GM12878 (cell line): ENCODE data around the gene MAN1A1. TPM values are rescaled to one million over a fixed set of nuclear protein-coding genes. Genes with fewer than 3 reads are reported as not detected.

ENCODE experiments used
- ATAC-seq: fragments of 200-7000 bp; cut with Tn5 transposase; 3 replicates; pipeline ENCODE4 v1.9.1; 2020; ENCODE audit warnings: mild to moderate bottlenecking, moderate library complexity
- BruUV-seq: library from RNA; stranded (reverse); fragments of 400-500 nt; replicated peaks from 2 replicates; lab custom pipeline; 2021; lab: Mats Ljungman, UMichigan
- CTCF ChIA-PET: fragments of 300-600 bp; sonication (Branson Sonifier 250); formaldehyde crosslinking; extraction: SDS; loops from one replicate; lab custom pipeline; 2021; ENCODE audit warnings: inconsistent platforms; lab: Yijun Ruan, JAX
- POLR2A ChIA-PET: fragments of 350-600 bp; formaldehyde crosslinking; extraction: SDS; loops from one replicate; lab custom pipeline; 2021; ENCODE audit warnings: inconsistent platforms; lab: Charles Lee
- RAD21 ChIA-PET: fragments of 300-600 bp; sonication (Branson Sonifier 250); formaldehyde crosslinking; loops from one replicate; lab custom pipeline; 2023; ENCODE audit warnings: antibody characterized with exemption; ENCODE audit not compliant: unreplicated experiment; lab: Charles Lee
- SMC1A ChIA-PET: fragments of 300-600 bp; sonication (Branson Sonifier 250); formaldehyde crosslinking; loops from one replicate; lab custom pipeline; 2023; ENCODE audit not compliant: unreplicated experiment, uncharacterized antibody; lab: Charles Lee
- DNase-seq: peaks from one replicate; pipeline ENCODE4 v3.0.0-alpha.2; 2011; ENCODE audit warnings: low read depth, low spot score
- FAIRE-seq: peaks from 3 replicates; lab custom pipeline; 2011; peaks lifted over from hg19 to GRCh38; lab: Jason Lieb, UNC
- H2AFZ ChIP-seq: 2 replicates; pipeline ENCODE4 v1.6.0; 2011; ENCODE audit warnings: low read depth, low read length, control low read depth; ENCODE audit not compliant: control insufficient read depth
- H3K27ac ChIP-seq: 2 replicates; pipeline ENCODE4 v1.5.1; 2011; ENCODE audit warnings: control low read depth; ENCODE audit not compliant: control insufficient read depth, insufficient read depth
- H3K27me3 ChIP-seq, 2 experiments: replicated peaks in 1 of 2; 2 replicates each; pipeline versions ENCODE4 v1.6.0 to v1.6.1; 2011; ENCODE audit warnings: low read length in 1 of 2; ENCODE audit not compliant: control insufficient read depth in 2 of 2, insufficient read depth in 2 of 2
- H3K36me3 ChIP-seq, 2 experiments: 2 replicates each; pipeline ENCODE4 v1.5.1; 2011; ENCODE audit warnings: low read length in 1 of 2; ENCODE audit not compliant: control insufficient read depth in 2 of 2, insufficient read depth in 2 of 2
- H3K4me1 ChIP-seq: 2 replicates; pipeline ENCODE4 v1.6.1; 2011; ENCODE audit warnings: mild to moderate bottlenecking, low read length, moderate library complexity, mixed read lengths; ENCODE audit not compliant: control insufficient read depth, insufficient read depth
- H3K4me2 ChIP-seq: 2 replicates; pipeline ENCODE4 v1.6.0; 2011; ENCODE audit warnings: control low read depth; ENCODE audit not compliant: control insufficient read depth, insufficient read depth
- H3K4me3 ChIP-seq: fragments of 200-600 bp; sonication (generic); 2 replicates; pipeline ENCODE4 v1.5.1; 2016
- H3K79me2 ChIP-seq: 2 replicates; pipeline ENCODE4 v1.6.0; 2011; ENCODE audit warnings: low read length; ENCODE audit not compliant: control insufficient read depth, insufficient read depth
- H3K9ac ChIP-seq: 2 replicates; pipeline ENCODE4 v1.8.0; 2011; ENCODE audit warnings: low read length, control low read depth, mixed read lengths; ENCODE audit not compliant: control insufficient read depth, insufficient read depth
- H3K9me3 ChIP-seq: replicated peaks from 3 replicates; pipeline ENCODE4 v1.5.1; 2011; ENCODE audit warnings: mild to moderate bottlenecking, low read length; ENCODE audit not compliant: control insufficient read depth, insufficient read depth
- H4K20me1 ChIP-seq: 2 replicates; pipeline ENCODE4 v1.6.0; 2011; ENCODE audit not compliant: control insufficient read depth, insufficient read depth
- BHLHE40 ChIP-seq, 2 experiments: fragments of 450-650 bp in 1 of 2; IDR thresholded peaks; 2 replicates each; pipeline ENCODE4 v1.6.1; 2011 to 2017; ENCODE audit warnings: low read depth in 2 of 2, borderline replicate concordance in 1 of 2, improper control_type of control experiment in 1 of 2, low read length in 1 of 2, mild to moderate bottlenecking in 1 of 2
- BMI1 ChIP-seq: fragments of 450-650 bp; IDR thresholded peaks from 2 replicates; pipeline ENCODE4 v1.6.1; 2016; ENCODE audit warnings: mild to moderate bottlenecking, moderate library complexity, borderline replicate concordance
- CREB1 ChIP-seq: IDR thresholded peaks from 2 replicates; pipeline ENCODE4 v1.6.1; 2012; ENCODE audit warnings: low read depth, mild to moderate bottlenecking, inconsistent platforms
- EED ChIP-seq: sonication (generic); IDR thresholded peaks from 2 replicates; pipeline ENCODE4 v1.6.1; 2016; ENCODE audit warnings: antibody characterized with exemption, low read depth
- ELK1 ChIP-seq: IDR thresholded peaks from 2 replicates; pipeline ENCODE4 v1.6.1; 2012; ENCODE audit warnings: low read depth, low read length, improper control_type of control experiment
- EZH2 ChIP-seq: IDR thresholded peaks from 2 replicates; pipeline ENCODE4 v1.6.1; 2012; ENCODE audit warnings: low read depth, mild to moderate bottlenecking, control low read depth, inconsistent platforms, low read length, borderline replicate concordance; ENCODE audit not compliant: control insufficient read depth
- JUND ChIP-seq: IDR thresholded peaks from 2 replicates; pipeline ENCODE4 v1.6.1; 2012; ENCODE audit warnings: low read depth, mild to moderate bottlenecking, low read length, improper control_type of control experiment, moderate library complexity
- KAT2A ChIP-seq: conservative IDR thresholded peaks from 2 replicates; pipeline ENCODE4 v1.6.1; 2011; ENCODE audit warnings: low read depth, low read length; ENCODE audit not compliant: control insufficient read depth
- NRF1 ChIP-seq: conservative IDR thresholded peaks from 2 replicates; pipeline ENCODE4 v1.6.1; 2011; ENCODE audit warnings: mild to moderate bottlenecking, low read depth, low read length, improper control_type of control experiment
- POLR2AphosphoS2 ChIP-seq: IDR thresholded peaks from 2 replicates; pipeline ENCODE4 v1.6.1; 2011; ENCODE audit warnings: low read depth, mild to moderate bottlenecking, low read length, improper control_type of control experiment, moderate library complexity
- POLR2AphosphoS5 ChIP-seq: IDR thresholded peaks from 2 replicates; pipeline ENCODE4 v1.6.1; 2011; ENCODE audit warnings: mild to moderate bottlenecking, low read length, inconsistent platforms
- RAD51 ChIP-seq: fragments of 450-650 bp; IDR thresholded peaks from 2 replicates; pipeline ENCODE4 v1.6.1; 2016; ENCODE audit warnings: moderate library complexity, mild to moderate bottlenecking, inconsistent platforms
- RELB ChIP-seq: fragments of 450-650 bp; IDR thresholded peaks from 2 replicates; pipeline ENCODE4 v1.6.1; 2017; ENCODE audit warnings: low read depth, mild to moderate bottlenecking, moderate library complexity
- SKIL ChIP-seq: fragments of 450-650 bp; IDR thresholded peaks from 2 replicates; pipeline ENCODE4 v1.6.1; 2017; ENCODE audit warnings: mild to moderate bottlenecking, low read depth, inconsistent platforms; ENCODE audit not compliant: poor library complexity, severe bottlenecking
- SMAD5 ChIP-seq: IDR thresholded peaks from 2 replicates; pipeline ENCODE4 v1.6.1; 2016; ENCODE audit warnings: antibody characterized with exemption, low read depth
- SMARCA5 ChIP-seq: fragments of 450-650 bp; IDR thresholded peaks from 2 replicates; pipeline ENCODE4 v1.6.1; 2017; ENCODE audit warnings: mild to moderate bottlenecking
- SMC3 ChIP-seq: IDR thresholded peaks from 2 replicates; pipeline ENCODE4 v1.6.1; 2011; ENCODE audit warnings: low read length, improper control_type of control experiment, borderline replicate concordance
- STAT3 ChIP-seq: IDR thresholded peaks from 2 replicates; pipeline ENCODE4 v1.6.1; 2011; ENCODE audit warnings: low read depth, low read length, improper control_type of control experiment
- SUZ12 ChIP-seq: fragments of 200-600 bp; sonication (generic); IDR thresholded peaks from one replicate; pipeline ENCODE4 v1.6.1; 2018; ENCODE audit warnings: antibody characterized with exemption, mild to moderate bottlenecking; ENCODE audit not compliant: unreplicated experiment
- WGBS: methylation state at CpG from one replicate; pipeline ENCODE4 v1.1.6; 2016; ENCODE audit warnings: low lambda C conversion rate; ENCODE audit not compliant: insufficient replicate concordance, insufficient coverage; ENCODE audit errors: missing lambda C conversion rate; 5-methylcytosine and 5-hydroxymethylcytosine counted together
- in situ Hi-C: fragments of 300-500 bp; cut with MboI; formaldehyde crosslinking; loops from 9 replicates; pipeline ENCODE4 v1.14.3; 2018; ENCODE audit warnings: mixed read lengths
- intact Hi-C: fragments of 100-400 bp; cut with micrococcal nuclease; formaldehyde crosslinking; loops from one replicate; pipeline ENCODE4 v1.14.2; 2022; ENCODE audit not compliant: unreplicated experiment
- polyA plus RNA-seq, 11 experiments: library from polyadenylated mRNA; depleted of rRNA in 4 of 11; unstranded in 6 of 11; stranded (reverse) in 5 of 11; fragments of >200 nt; fragmentation: Nextera tagmentation in 4 of 11; fragmentation: Illumina TruSeq in 1 of 11; extraction: Ambion mirVana in 4 of 11; extraction: Trizol in 1 of 11; gene quantifications; 1 replicate in 1 of 11; 2 replicates in 10 of 11; pipeline versions ENCODE4 v1.2.1 to v1.2.3, GENCODE V29; 2011 to 2016; ENCODE audit warnings: inconsistent platforms in 2 of 11, missing spikeins in 2 of 11, low read depth in 1 of 11
- total RNA-seq, 4 experiments: library from RNA; depleted of rRNA in 3 of 4; stranded (reverse); fragments of >200 nt in 3 of 4; fragmentation: Illumina TruSeq in 1 of 4; extraction: Trizol in 1 of 4; gene quantifications; 2 replicates each; pipeline versions ENCODE4 v1.2.1 to v1.2.3, GENCODE V29; 2013 to 2021

MAN1A1 gene
- total and polyA plus RNA-seq, 10 of the 15 experiments (the other 5 are each of a cell fraction or from before 2014, with no cell fraction given) = 5.4 to 28.1 (median 19.5) TPM

GRCh38 chr6:119182875-119183274 is 166.7 kb downstream of the MAN1A1 start (continued):
- no peak for TF ChIP-seq BHLHE40 (IDR thresholded peaks at IDR 0.05; ENCODE audit: borderline replicate concordance in 1 of 2, low read depth in 2 of 2, low read length in 1 of 2)
- no peak for TF ChIP-seq RELB

GRCh38 chr6:119182216-119182803 is 167.3 kb downstream of the MAN1A1 start:
- no peak for FAIRE-seq
- no peak overlapping the region for H2AFZ ChIP-seq
- ChIA-PET POLR2A (no interaction called here), RAD21 (no interaction called here), CTCF (interaction anchor here (1.2 to 1.6 kb wide), 2 partner anchors 9 to 34 kb away, joined by 4 to 8 read pairs; no protein-coding TSS in a partner anchor), SMC1A (interaction anchor here (0.7 to 1.6 kb wide), 2 partner anchors 10 to 60 kb away, joined by 3 to 4 read pairs; no protein-coding TSS in a partner anchor)
- no peaks in the 10 kb centered on the region for H3K4me1 ChIP-seq
- ATAC-seq = no peak
- H3K9me3 ChIP-seq = no peaks in the 10 kb centered on the region
- no peak overlapping the region for H3K27ac ChIP-seq
- in situ Hi-C loops (no loop called here), intact Hi-C loops (no loop called here)
- no TSS peak for BruUV-seq
- H4K20me1 ChIP-seq = no peaks in the 10 kb centered on the region
- no peak overlapping the region for H3K9ac ChIP-seq
- 98% methylated on average over 2 of the region's 2 CpGs for WGBS
- H3K79me2 ChIP-seq = no peaks in the 10 kb centered on the region
- H3K4me2 ChIP-seq = no peak overlapping the region
- no peak overlapping the region for H3K4me3 ChIP-seq
- peaks cover 0 to 1% of the 10 kb centered on the region in 2 experiments; a peak in 2 of 4 replicates for H3K36me3 ChIP-seq
- no peaks in the 10 kb centered on the region for H3K27me3 ChIP-seq
- DNase-seq = no peak
- TF ChIP-seq RAD51 (no peak), CREB1 (no peak), SMARCA5 (no peak), BMI1 (no peak), EZH2 (no peak), SMC3 (no peak), STAT3 (no peak), NRF1 (no peak), SUZ12 (no peak), SMAD5 (no peak), JUND (no peak), POLR2AphosphoS5 (no peak), POLR2AphosphoS2 (no peak), EED (no peak), KAT2A (no peak), ELK1 (no peak), SKIL (no peak)
